Osteocyte (in vitro differentiated cells): ENCODE measurements around the gene RGSL1. TPM values are rescaled to one million over a fixed set of nuclear protein-coding genes. Genes with fewer than 3 reads are reported as not detected.

Experiments
- DNase-seq: peaks from one replicate; pipeline ENCODE4 v3.0.0; 2021; ENCODE audit warnings: mixed read lengths; ENCODE audit not compliant: unreplicated experiment; ENCODE audit errors: extremely low spot score
- H3K27ac Mint-ChIP-seq: one replicate; pipeline ENCODE4 v1.8.0; 2021; ENCODE audit warnings: mild to moderate bottlenecking, mixed read lengths; ENCODE audit not compliant: unreplicated experiment
- H3K27me3 Mint-ChIP-seq: one replicate; pipeline ENCODE4 v1.8.0; 2021; ENCODE audit warnings: mixed read lengths; ENCODE audit not compliant: unreplicated experiment
- H3K36me3 Mint-ChIP-seq: one replicate; pipeline ENCODE4 v1.8.0; 2021; ENCODE audit warnings: mixed read lengths; ENCODE audit not compliant: unreplicated experiment
- H3K4me1 Mint-ChIP-seq: one replicate; pipeline ENCODE4 v1.8.0; 2021; ENCODE audit warnings: mixed read lengths; ENCODE audit not compliant: unreplicated experiment
- H3K4me3 Mint-ChIP-seq: one replicate; pipeline ENCODE4 v1.8.0; 2021; ENCODE audit warnings: mild to moderate bottlenecking, moderate library complexity, mixed read lengths; ENCODE audit not compliant: unreplicated experiment
- H3K9me3 Mint-ChIP-seq: one replicate; pipeline ENCODE4 v1.8.0; 2021; ENCODE audit warnings: mixed read lengths; ENCODE audit not compliant: unreplicated experiment
- CTCF ChIP-seq: fragments of 200-600 bp; sonication (generic); IDR thresholded peaks from 2 replicates; pipeline ENCODE4 v1.5.0; 2021; ENCODE audit warnings: antibody characterized with exemption, mild to moderate bottlenecking, moderate library complexity
- total RNA-seq: library from RNA; stranded (reverse); gene quantifications from 2 replicates; pipeline ENCODE4 v1.2.1, GENCODE V29; 2021

Gene RGSL1
- total RNA-seq, 1 donor from 2014 or later: not detected

- H3K27me3 Mint-ChIP-seq: peaks cover 18% of the 10 kb centered on the region
- no peak for DNase-seq
- no peaks in the 10 kb centered on the region for H3K4me1 Mint-ChIP-seq
- H3K4me3 Mint-ChIP-seq: no peak overlapping the region
- no peak for TF ChIP-seq CTCF
- H3K36me3 Mint-ChIP-seq: no peaks in the 10 kb centered on the region
- no peaks in the 10 kb centered on the region for H3K9me3 Mint-ChIP-seq
- H3K27ac Mint-ChIP-seq: no peak overlapping the region
Observed at GRCh38 chr1:182431278-182431677, 18.7 kb upstream of the RGSL1 start.

GRCh38 chr1:182433580-182433979 is 16.4 kb upstream of the RGSL1 start:
- peaks cover 22% of the 10 kb centered on the region for H3K27me3 Mint-ChIP-seq
- DNase-seq: no peak
- no peak for TF ChIP-seq CTCF
- H3K4me1 Mint-ChIP-seq: no peaks in the 10 kb centered on the region
- no peaks in the 10 kb centered on the region for H3K9me3 Mint-ChIP-seq
- no peaks in the 10 kb centered on the region for H3K36me3 Mint-ChIP-seq
- H3K27ac Mint-ChIP-seq: no peak overlapping the region
- no peak overlapping the region for H3K4me3 Mint-ChIP-seq

- no peak for TF ChIP-seq CTCF
Observed at GRCh38 chr1:182438326-182438725, 11.6 kb upstream of the RGSL1 start.

GRCh38 chr1:182441719-182442118 is 8.2 kb upstream of the RGSL1 start:
- Mint-ChIP-seq H3K9me3 (no peaks in the 10 kb centered on the region), H3K27me3 (peaks cover 10% of the 10 kb centered on the region), H3K4me1 (no peaks in the 10 kb centered on the region), H3K27ac (no peak overlapping the region), H3K36me3 (no peaks in the 10 kb centered on the region), H3K4me3 (no peak overlapping the region)
- DNase-seq: no peak
- TF ChIP-seq CTCF: no peak

More at GRCh38 chr1:182438326-182438725, 11.6 kb upstream of the RGSL1 start:
- Mint-ChIP-seq H3K27ac (no peak overlapping the region), H3K27me3 (peaks cover 12% of the 10 kb centered on the region), H3K4me3 (no peak overlapping the region), H3K36me3 (no peaks in the 10 kb centered on the region), H3K9me3 (no peaks in the 10 kb centered on the region), H3K4me1 (no peaks in the 10 kb centered on the region)
- no peak for DNase-seq

GRCh38 chr1:182442333-182442732 is 7.6 kb upstream of the RGSL1 start:
- H3K4me3 Mint-ChIP-seq: no peak overlapping the region
- peaks cover 10% of the 10 kb centered on the region for H3K27me3 Mint-ChIP-seq
- H3K4me1 Mint-ChIP-seq: no peaks in the 10 kb centered on the region
- no peak for DNase-seq
- no peaks in the 10 kb centered on the region for H3K9me3 Mint-ChIP-seq
- TF ChIP-seq CTCF: no peak
- H3K36me3 Mint-ChIP-seq: no peaks in the 10 kb centered on the region
- H3K27ac Mint-ChIP-seq: no peak overlapping the region
